ENCODE results near the gene FOSL2.

FOSL2 gene

GRCh38 chr2:28397043-28397381 lies 4.4 kb downstream of the FOSL2 start:
- no peak for DNase-seq

GRCh38 chr2:28398101-28398834 lies 5.6 kb downstream of the FOSL2 start:
- peak; percentile 37 for DNase-seq

GRCh38 chr2:28399289-28399688 lies 6.6 kb downstream of the FOSL2 start:
- no peak for DNase-seq

GRCh38 chr2:28399956-28400355 lies 7.3 kb downstream of the FOSL2 start:
- DNase-seq, result no peak

- no peak for DNase-seq
Measured at GRCh38 chr2:28400419-28400818, 7.8 kb downstream of the FOSL2 start.

- no peak for DNase-seq
Measured at GRCh38 chr2:28400921-28401320, 8.3 kb downstream of the FOSL2 start.

GRCh38 chr2:28401411-28401810 lies 8.8 kb downstream of the FOSL2 start:
- DNase-seq, result no peak

GRCh38 chr2:28401948-28402550 lies 9.4 kb downstream of the FOSL2 start:
- no peak for DNase-seq

- DNase-seq, result no peak
Measured at GRCh38 chr2:28403370-28403956, 10.8 kb downstream of the FOSL2 start.

- DNase-seq, result no peak
Measured at GRCh38 chr2:28404086-28404485, 11.4 kb downstream of the FOSL2 start.

GRCh38 chr2:28405537-28405936 lies 12.9 kb downstream of the FOSL2 start:
- no peak for DNase-seq

- DNase-seq, result peak; percentile 70
Measured at GRCh38 chr2:28406276-28407096, 13.8 kb downstream of the FOSL2 start.

- DNase-seq, result no peak
Measured at GRCh38 chr2:28407131-28407975, 14.7 kb downstream of the FOSL2 start.

- no peak for DNase-seq
Measured at GRCh38 chr2:28407976-28408690, 15.5 kb downstream of the FOSL2 start.

GRCh38 chr2:28408764-28409599 lies 16.3 kb downstream of the FOSL2 start:
- peak; percentile 79 for DNase-seq

GRCh38 chr2:28411166-28411755 lies 18.6 kb downstream of the FOSL2 start:
- no peak for DNase-seq

- DNase-seq, result no peak
Measured at GRCh38 chr2:28411956-28412609, 19.4 kb downstream of the FOSL2 start.

GRCh38 chr2:28412625-28413151 lies 20.0 kb downstream of the FOSL2 start:
- no peak for DNase-seq

GRCh38 chr2:28413152-28413898 lies 20.7 kb downstream of the FOSL2 start:
- DNase-seq, result no peak
